GM21717 (cell line): Measurements from ENCODE around the gene SCN5A.

Experiments
- ATAC-seq: cut with Tn5 transposase; IDR thresholded peaks from one replicate; pipeline ENCODE4 v1.9.1; 2021; ENCODE audit warnings: mild to moderate bottlenecking, moderate library complexity; ENCODE audit not compliant: unreplicated experiment

The SCN5A gene

GRCh38 chr3:38627956-38628355, 21.5 kb downstream of the SCN5A start:
- ATAC-seq: no peak

GRCh38 chr3:38626171-38626570, 23.3 kb downstream of the SCN5A start:
- ATAC-seq: no peak

DNA sequence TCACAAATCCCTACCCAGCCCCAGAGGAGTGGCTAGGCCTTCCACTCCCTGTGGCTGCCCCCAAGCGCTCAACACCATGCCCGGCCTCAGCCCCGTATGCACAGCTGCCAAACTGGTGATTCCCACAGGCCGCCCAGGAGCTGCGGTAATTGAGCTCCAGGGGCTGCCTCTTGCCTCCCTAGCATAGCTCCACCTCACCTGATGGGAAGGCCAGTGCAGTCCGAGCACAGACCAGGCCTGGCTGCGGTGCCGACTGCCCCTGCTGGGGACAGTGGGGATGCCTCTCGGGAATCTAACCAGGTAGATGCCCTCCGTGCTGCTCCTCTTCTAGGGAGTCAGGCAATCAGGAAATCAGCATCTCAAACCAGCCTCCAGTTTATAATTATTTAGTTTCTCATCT, 25.9 kb downstream of the SCN5A start:
- ATAC-seq: no peak

- no peak for ATAC-seq
Observed at GRCh38 chr3:38622336-38622735, 27.2 kb downstream of the SCN5A start.

GRCh38 chr3:38620236-38620635, 29.3 kb downstream of the SCN5A start:
- no peak for ATAC-seq

- ATAC-seq: no peak
Observed at GRCh38 chr3:38618343-38618742, 31.1 kb downstream of the SCN5A start.

GRCh38 chr3:38617586-38617985, 31.9 kb downstream of the SCN5A start:
- ATAC-seq: no peak

DNA sequence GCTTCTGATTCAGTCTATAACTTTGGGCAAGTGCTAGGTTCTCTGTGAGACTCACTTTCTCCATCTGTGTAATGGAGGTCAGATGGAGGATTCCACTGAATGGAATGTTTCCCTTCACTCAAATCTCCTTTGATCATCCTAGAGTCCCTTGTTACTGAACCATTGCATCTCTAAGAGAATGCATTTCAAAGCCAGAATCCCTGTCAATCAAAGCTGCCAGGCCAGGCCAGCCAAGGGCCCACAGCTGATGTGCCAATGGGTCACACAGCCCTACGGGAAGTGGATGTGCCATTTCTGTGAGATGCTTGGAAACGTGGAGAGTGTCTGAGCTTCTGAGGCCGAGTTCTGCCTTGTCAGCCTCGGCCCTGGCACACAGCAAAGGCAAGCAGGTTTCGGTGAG, 32.4 kb downstream of the SCN5A start:
- no peak for ATAC-seq

GRCh38 chr3:38616658-38617057, 32.8 kb downstream of the SCN5A start:
- no peak for ATAC-seq

DNA sequence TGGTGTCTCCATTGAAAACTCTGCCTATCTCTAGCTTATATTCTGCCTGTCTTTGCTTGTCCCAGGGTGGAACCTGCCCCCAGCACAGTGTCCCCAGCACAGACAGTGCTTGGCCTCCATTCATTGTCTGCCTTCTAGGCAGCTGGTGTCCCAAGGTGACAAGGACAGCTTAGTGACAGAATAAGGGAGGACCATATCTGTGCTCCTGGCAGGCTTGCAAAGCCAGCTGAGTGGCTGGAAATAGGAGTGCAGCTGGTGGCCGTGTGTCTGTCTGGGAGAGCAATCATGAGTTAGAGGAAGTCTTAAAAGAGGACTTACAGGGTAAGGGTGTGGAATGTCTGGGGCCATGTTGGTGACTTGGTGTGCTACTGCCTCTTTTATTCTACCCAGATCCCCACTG, 33.4 kb downstream of the SCN5A start:
- ATAC-seq: no peak

- no peak for ATAC-seq
Observed at GRCh38 chr3:38614651-38615352, 34.7 kb downstream of the SCN5A start.

DNA sequence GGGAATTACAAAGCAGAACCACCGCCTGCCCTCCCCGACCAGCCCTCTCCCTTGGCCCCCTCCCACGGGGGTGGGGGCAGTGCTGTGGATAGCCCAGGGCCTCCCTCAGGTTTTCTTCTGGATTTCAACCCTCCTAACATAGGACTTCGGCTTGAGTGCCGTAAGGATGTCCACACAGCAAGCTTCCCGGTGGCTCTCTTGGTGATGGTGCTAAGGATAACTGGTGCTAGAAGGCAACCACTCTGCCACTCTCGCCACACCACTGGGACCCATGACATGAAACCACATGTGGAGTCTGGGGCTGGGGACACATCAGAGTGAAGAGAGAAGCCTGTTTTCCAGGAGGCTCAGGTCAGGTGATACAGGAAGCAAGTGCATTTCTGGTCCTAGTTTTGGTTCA, 35.4 kb downstream of the SCN5A start:
- no peak for ATAC-seq

DNA sequence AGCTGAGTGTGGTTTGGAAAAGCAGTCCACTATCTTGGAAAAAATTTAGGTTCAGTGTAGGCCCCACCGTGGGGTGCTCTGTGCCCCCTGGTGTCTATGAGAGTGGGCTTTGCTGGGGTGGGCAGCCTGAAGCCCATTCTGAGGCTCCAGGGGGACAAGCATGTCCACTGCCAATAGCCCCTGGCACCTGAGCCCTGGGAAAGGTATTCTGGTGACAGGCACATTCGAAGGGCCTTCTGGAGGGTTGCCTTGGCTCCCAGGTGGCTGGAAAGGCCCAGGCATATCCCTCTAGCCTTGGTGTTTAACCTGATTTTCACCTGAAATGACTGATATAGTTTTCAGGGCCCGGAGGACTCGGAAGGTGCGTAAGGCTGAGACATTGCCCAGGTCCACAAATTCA, 36.1 kb downstream of the SCN5A start:
- ATAC-seq: no peak

- no peak for ATAC-seq
Observed at GRCh38 chr3:38611866-38612265, 37.6 kb downstream of the SCN5A start.

DNA sequence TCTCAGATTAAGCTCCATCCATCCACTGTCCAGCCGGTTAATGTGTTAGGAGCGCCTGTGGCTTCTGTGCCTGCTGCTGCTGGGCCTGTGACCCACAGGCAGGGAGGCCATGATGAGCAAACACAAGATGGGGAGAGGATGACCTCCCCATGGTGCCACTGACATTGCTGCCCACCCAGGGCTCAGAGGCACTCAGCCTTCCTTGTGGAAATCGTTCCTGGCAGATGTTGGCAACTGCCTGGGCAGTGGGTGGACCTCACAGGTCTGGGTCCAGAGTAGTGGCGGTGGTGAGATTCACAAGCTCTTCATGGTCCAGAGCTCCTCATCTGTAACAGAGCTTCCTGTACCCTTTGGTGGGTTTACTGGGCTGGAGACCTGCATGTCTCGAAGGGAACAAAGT, 38.6 kb downstream of the SCN5A start:
- ATAC-seq: no peak

GRCh38 chr3:38610436-38610835, 39.1 kb downstream of the SCN5A start:
- no peak for ATAC-seq

DNA sequence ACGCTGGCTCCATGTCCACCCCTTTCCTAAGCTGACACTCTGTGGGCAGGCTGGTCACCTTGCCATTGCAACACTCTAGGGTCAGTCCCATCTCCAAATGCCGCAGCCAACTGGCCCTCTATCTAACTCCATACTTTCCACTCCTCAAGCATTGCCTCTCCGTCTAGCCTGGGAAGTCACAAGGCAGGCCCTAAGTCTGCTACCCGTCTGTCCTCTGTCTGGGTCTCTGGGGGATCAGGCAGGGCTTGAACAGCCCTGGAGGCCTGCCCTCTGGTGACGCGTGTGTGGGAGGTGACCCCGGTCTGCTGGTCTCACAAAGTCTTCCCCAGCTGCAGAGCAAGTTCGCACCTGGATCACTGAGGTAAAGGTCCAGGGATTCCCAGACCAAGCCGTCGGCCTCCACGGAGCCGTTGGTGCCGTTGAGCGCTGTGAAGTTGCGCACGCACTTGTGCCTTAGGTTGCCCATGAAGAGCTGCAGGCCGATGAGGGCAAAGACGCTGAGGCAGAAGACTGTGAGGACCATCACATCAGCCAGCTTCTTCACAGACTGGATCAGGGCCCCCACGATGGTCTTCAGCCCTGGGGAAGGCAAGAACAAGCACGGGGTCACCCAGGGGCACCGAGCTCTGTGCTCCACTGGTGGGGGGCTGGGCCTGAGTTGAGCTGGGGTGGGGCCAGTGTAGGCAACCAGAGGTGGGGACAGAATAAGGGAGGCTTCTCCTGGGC, 39.9 kb downstream of the SCN5A start:
- ATAC-seq: no peak

DNA sequence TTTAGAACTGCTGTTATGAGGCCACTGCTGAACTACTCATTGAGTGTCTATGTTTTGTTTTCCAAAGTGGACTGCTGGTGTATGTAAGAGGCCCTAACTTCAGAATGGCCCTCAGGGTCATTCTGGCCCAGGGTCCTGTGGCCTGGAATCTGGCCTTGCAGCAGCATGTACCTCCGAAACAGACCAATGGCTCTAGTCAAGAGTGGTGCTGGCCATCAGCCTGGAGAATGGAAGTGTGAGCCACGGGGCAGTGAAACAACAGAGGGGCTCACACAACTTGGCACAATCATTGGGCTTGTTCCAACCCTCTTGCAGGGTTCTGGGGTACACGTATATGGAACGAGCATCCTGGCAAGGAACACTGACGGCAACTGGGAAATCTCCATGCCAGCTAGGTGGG, 40.5 kb downstream of the SCN5A start:
- no peak for ATAC-seq

DNA sequence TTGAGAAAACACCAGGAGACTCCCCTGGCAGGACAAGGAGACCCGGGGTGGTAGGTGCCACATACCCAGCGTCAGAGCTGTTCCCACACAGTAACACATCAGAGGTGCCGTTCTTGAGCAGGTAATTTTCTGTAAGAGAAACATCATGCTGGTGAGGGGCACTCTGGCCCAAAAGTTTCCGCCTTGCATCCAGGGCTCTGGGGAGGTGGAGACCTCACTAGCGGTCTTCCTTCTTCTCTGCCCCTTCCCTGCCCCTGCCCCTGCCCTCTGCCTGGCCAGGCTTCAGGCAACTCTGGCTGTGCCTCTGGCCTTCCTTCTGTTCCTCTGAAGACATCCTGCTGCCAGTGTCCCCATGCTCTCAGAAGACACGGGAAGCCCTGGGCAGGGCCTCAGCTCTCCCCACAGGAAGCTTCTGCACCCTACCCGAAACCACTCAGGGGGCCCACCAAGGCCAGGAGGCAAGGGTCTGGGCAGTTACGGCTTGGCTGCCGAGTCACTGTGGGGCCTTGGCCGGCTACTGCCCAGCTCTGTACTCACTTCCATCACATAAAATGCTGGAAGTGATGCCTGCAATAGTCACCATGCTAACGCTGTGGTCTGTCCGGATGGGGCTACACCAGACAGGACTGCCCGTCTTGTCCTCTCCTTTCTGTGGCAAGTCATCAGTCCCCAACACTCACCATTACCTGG, 41.3 kb downstream of the SCN5A start:
- no peak for ATAC-seq

- no peak for ATAC-seq
Observed at GRCh38 chr3:38606561-38606960, 42.9 kb downstream of the SCN5A start.

DNA sequence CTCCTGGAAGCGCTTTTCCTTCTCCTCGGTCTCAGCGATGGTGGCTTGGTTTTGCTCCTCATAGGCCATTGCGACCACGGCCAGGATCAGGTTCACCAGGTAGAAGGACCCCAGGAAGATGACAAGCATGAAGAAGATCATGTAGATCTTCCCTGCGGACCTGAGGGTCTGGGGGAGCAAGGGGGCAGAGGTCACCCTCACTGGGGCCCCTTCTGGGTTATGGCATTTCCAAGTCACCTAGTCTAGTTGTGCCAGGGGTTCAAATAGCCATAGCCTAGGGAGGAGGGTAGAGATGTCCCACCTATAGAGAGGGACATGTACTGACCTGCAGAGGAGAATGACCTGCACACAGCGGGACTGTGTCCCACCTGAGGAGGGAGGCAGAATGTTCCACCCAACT, 43.5 kb downstream of the SCN5A start:
- no peak for ATAC-seq

DNA sequence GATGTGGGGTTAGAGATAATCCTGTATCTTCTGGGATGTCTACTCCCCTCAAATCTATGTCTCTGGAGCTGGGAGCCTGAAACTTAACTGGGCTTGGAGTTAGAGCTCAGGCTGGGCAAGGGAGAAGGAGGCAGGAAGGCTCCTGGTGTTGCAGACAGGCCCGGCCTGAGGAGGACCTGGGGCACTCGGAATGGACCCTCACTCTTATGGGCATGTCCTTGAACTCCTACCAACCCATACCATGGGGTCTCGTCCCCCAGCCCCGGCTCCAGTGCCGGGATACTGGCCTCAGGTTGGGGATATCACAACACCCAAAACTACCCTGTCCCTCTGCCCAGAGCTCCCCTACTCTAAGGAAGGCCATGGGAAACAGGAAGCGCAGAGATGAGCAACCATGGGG, 45.2 kb downstream of the SCN5A start:
- no peak for ATAC-seq
